Activated naive CD8-positive, alpha-beta T cell treated with anti-CD3 and anti-CD28 coated beads, Interleukin-2, amount 10 ng/mL, durations not matched to agents 7 days and 5 days (primary cell): ENCODE data around the gene HIF1A. TPM values are rescaled to one million over a fixed set of nuclear protein-coding genes. Genes with fewer than 3 reads are reported as not detected.
"Not testable (repeated sequence)": the region's sequence is repeated elsewhere in the genome, so short reads cannot be mapped to it uniquely, and the experiment has no call there.

Source experiments
- ATAC-seq: fragments of 150-1000 bp; cut with Tn5 transposase; one replicate; pipeline ENCODE4 v1.10.0; 2021; ENCODE audit warnings: low read depth, moderate library complexity
- POLR2A ChIA-PET: fragments of 350-600 bp; sonication (Branson Sonifier 250); formaldehyde crosslinking; loops from one replicate; lab custom pipeline; 2021; ENCODE audit warnings: antibody characterized with exemption; lab: Charles Lee
- DNase-seq: peaks from one replicate; pipeline ENCODE4 v3.0.0; 2021
- H3K27ac Mint-ChIP-seq: one replicate; pipeline ENCODE4 v1.8.0; 2022; ENCODE audit warnings: mild to moderate bottlenecking, mixed read lengths
- H3K27me3 Mint-ChIP-seq: one replicate; pipeline ENCODE4 v1.8.0; 2022; ENCODE audit warnings: mild to moderate bottlenecking, moderate library complexity, mixed read lengths
- H3K36me3 Mint-ChIP-seq: one replicate; pipeline ENCODE4 v1.8.0; 2021; ENCODE audit warnings: mild to moderate bottlenecking, mixed read lengths
- H3K4me1 Mint-ChIP-seq: one replicate; pipeline ENCODE4 v1.8.0; 2021; ENCODE audit warnings: mixed read lengths
- H3K4me3 Mint-ChIP-seq: one replicate; pipeline ENCODE4 v1.8.0; 2022; ENCODE audit warnings: mild to moderate bottlenecking, moderate library complexity, mixed read lengths
- H3K9me3 Mint-ChIP-seq: one replicate; pipeline ENCODE4 v1.8.0; 2021; ENCODE audit warnings: mixed read lengths
- total RNA-seq, 2 experiments: library from RNA; stranded (reverse); gene quantifications; one replicate each; pipeline ENCODE4 v1.2.3, GENCODE V29; 2021

Gene HIF1A
- total RNA-seq, 2 experiments from 2014 or later: 119 to 128 TPM

DNA sequence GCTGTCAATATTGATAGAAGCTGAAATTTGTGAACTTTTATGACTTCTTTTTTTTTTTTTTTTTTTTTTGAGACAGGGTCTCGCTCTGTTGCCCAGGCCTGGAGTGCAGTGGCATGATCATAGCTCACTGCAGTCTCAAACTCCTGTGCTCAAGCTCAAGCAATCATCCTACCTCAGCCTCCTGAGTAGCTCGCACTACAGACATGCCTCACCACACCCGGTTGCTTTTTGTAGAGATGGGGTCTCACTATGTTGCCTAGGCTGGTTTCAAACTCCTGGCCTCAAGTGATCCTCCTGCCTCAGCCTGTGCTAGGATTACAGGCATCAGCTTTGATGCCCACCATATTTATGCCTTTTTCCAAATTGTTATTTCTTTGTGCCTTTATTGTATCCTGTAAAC lies 51.0 kb downstream of the HIF1A start:
- DNase-seq, H3K27me3 Mint-ChIP-seq, ATAC-seq, H3K9me3 Mint-ChIP-seq: not testable (repeated sequence)
- Mint-ChIP-seq H3K27ac (peak overlapping the region; percentile 54), H3K4me1 (peaks cover 41% of the 10 kb centered on the region), H3K36me3 (peaks cover 50% of the 10 kb centered on the region), H3K4me3 (peak overlapping the region; percentile 67)
- POLR2A ChIA-PET: interaction anchor here (0.7 to 2.9 kb wide), 3 partner anchors 13 to 17 kb away, joined by 3 to 16 read pairs (median 6); partner anchors contain the start of gene SNAPC1

DNA sequence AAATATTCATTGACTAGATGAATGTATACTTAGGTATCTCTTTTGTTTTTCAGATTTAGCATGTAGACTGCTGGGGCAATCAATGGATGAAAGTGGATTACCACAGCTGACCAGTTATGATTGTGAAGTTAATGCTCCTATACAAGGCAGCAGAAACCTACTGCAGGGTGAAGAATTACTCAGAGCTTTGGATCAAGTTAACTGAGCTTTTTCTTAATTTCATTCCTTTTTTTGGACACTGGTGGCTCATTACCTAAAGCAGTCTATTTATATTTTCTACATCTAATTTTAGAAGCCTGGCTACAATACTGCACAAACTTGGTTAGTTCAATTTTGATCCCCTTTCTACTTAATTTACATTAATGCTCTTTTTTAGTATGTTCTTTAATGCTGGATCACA lies 51.6 kb downstream of the HIF1A start:
- peaks cover 50% of the 10 kb centered on the region for H3K36me3 Mint-ChIP-seq
- peaks cover 44% of the 10 kb centered on the region for H3K4me1 Mint-ChIP-seq
- ATAC-seq: no peak
- POLR2A ChIA-PET: interaction anchor here (2.2 kb wide), 1 partner anchor 15 kb away, joined by 16 read pairs; the partner anchor contains the start of gene SNAPC1
- H3K27me3 Mint-ChIP-seq: no peaks in the 10 kb centered on the region
- no peaks in the 10 kb centered on the region for H3K9me3 Mint-ChIP-seq
- DNase-seq: no peak
- peak overlapping the region; percentile 67 for H3K4me3 Mint-ChIP-seq
- H3K27ac Mint-ChIP-seq: peak overlapping the region; percentile 54

DNA sequence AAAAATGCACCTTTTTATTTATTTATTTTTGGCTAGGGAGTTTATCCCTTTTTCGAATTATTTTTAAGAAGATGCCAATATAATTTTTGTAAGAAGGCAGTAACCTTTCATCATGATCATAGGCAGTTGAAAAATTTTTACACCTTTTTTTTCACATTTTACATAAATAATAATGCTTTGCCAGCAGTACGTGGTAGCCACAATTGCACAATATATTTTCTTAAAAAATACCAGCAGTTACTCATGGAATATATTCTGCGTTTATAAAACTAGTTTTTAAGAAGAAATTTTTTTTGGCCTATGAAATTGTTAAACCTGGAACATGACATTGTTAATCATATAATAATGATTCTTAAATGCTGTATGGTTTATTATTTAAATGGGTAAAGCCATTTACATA lies 52.0 kb downstream of the HIF1A start:
- Mint-ChIP-seq H3K4me3 (peak overlapping the region; percentile 67), H3K36me3 (peaks cover 50% of the 10 kb centered on the region), H3K9me3 (no peaks in the 10 kb centered on the region), H3K4me1 (peaks cover 47% of the 10 kb centered on the region), H3K27ac (peak overlapping the region; percentile 54), H3K27me3 (no peaks in the 10 kb centered on the region)
- DNase-seq (no peak), ATAC-seq (no peak)
- POLR2A ChIA-PET: interaction anchor here (2.2 kb wide), 1 partner anchor 15 kb away, joined by 16 read pairs; the partner anchor contains the start of gene SNAPC1

DNA sequence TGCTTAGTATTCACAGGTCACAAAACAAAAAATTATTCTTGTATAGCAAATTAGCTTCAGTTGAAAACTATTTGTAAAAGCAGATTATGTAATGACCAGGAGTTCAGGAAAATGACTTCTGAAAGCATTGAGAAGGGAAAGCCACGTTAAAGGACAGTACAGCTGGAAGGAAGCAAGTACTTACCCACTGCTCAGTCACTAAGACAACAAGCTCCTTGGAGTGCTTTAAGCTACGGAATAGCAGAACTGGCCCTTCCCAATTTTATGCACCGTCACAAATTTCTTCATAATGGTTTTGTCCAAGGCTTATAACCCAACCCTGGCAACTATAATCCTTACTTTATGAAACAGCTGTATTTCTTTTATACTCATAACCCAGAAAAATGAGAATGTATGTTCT lies 54.0 kb downstream of the HIF1A start:
- Mint-ChIP-seq H3K4me3 (peak overlapping the region; percentile 99), H3K9me3 (no peaks in the 10 kb centered on the region), H3K36me3 (peaks cover 49% of the 10 kb centered on the region), H3K27me3 (no peaks in the 10 kb centered on the region), H3K27ac (peak overlapping the region; percentile 21), H3K4me1 (peaks cover 50% of the 10 kb centered on the region)
- no peak for ATAC-seq
- no peak for DNase-seq
- POLR2A ChIA-PET: interaction anchor here (0.6 to 1.6 kb wide), 7 partner anchors 13 to 416 kb away, joined by 3 to 13 read pairs (median 6); partner anchors contain the start of genes HIF1A and SNAPC1

DNA sequence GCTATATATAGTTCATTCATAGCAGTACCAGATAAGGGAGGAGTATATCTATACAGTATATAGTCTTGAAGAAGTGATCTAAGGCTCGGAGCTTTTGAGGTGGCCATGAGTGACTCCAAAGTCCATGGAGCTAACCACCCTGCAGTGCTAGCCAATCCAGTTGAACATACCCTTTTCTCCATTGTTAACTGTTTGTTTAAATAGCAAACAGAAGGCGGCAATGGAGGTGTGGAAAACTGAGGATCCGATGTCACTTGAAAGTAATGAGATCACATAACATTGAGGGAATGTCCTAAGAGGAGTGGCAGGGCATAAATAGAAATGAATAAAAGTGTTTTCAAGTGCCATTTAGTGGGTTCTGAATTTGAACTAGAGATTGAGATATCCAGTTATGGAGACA lies 54.6 kb downstream of the HIF1A start:
- no peaks in the 10 kb centered on the region for H3K9me3 Mint-ChIP-seq
- POLR2A ChIA-PET: interaction anchor here (0.8 to 1.5 kb wide), 4 partner anchors 12 to 415 kb away, joined by 3 to 13 read pairs (median 4); partner anchors contain the start of genes HIF1A and SNAPC1
- H3K27ac Mint-ChIP-seq: peak overlapping the region; percentile 91
- DNase-seq: no peak
- ATAC-seq: no peak
- H3K27me3 Mint-ChIP-seq: peaks cover 4% of the 10 kb centered on the region
- peak overlapping the region; percentile 99 for H3K4me3 Mint-ChIP-seq
- H3K4me1 Mint-ChIP-seq: peaks cover 51% of the 10 kb centered on the region
- H3K36me3 Mint-ChIP-seq: peaks cover 49% of the 10 kb centered on the region

DNA sequence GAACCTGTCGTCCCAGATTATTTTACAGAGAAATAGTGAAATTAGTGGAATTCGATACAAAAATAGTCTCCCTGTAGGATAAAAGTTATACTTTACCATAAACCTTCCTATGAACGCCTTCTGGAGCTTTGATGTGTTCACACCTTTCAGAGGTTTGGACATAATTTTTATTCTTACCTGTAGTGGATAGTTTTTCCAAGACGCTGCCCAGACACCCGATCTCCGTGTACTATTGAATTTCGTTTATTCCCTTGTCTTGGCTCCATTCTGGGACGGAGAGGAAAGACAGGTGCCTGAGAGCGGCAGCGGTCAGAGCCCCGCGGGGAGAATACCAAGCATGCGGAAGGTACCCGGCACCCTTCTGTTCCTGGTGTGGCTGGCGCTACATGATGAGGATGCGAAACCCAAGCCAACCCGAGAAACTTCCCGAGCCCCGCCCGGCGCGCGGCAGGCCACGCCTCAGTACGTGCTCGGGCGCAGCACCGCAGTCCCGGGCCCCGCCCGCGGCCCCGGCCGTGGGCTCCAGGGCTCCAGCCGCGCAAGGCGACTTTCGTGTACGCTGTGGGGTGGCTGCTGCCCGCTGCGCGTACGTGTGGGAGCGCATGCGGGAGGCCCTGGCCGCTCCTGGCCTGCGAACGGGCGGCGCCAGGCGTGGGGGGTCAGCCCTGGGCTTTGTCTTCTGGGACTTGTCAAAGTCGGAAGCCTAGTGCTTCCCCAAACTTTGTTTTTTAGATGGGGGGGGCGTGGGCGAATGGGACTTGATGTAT lies 55.6 kb downstream of the HIF1A start:
- H3K27ac Mint-ChIP-seq: peak overlapping the region; percentile 91
- peaks cover 44% of the 10 kb centered on the region for H3K36me3 Mint-ChIP-seq

DNA sequence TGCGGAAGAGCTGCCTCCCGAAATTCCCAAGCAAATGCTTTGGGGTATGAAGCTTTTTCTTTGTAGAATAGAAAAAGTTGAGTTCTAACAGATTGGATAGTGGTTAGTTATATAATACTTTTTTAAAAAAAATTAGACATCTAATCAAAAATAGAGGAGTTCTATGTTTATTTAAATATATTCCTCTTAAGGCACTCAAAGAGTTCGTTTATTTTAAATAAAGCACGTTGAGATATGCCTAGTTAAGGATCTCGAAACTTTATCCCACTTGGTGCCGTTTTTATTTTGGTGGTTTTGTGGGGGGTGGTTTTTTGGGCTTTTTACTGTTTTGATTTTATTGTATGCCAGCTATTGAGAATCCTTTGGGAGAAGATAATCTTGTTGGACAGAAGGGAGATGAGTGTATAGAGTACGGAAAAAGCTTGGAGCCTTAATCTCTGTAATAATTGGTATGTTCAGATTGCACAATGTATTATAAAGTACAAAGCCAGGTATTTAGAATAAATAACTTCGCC lies 56.2 kb downstream of the HIF1A start:
- ATAC-seq (no peak), DNase-seq (no peak)
- H3K27ac Mint-ChIP-seq: peak overlapping the region; percentile 54
- peaks cover 11% of the 10 kb centered on the region for H3K27me3 Mint-ChIP-seq
- H3K36me3 Mint-ChIP-seq: peaks cover 41% of the 10 kb centered on the region
- POLR2A ChIA-PET: interaction anchor here (3.8 kb wide), 1 partner anchor 11 kb away, joined by 24 read pairs; the partner anchor contains the start of gene SNAPC1
- H3K4me3 Mint-ChIP-seq: peak overlapping the region; percentile 99
- peaks cover 43% of the 10 kb centered on the region for H3K4me1 Mint-ChIP-seq
- peaks cover 1% of the 10 kb centered on the region for H3K9me3 Mint-ChIP-seq

More for the DNA sequence above, 55.6 kb downstream of the HIF1A start:
- Mint-ChIP-seq H3K27me3 (peaks cover 9% of the 10 kb centered on the region), H3K4me1 (peaks cover 44% of the 10 kb centered on the region), H3K4me3 (peak overlapping the region; percentile 99), H3K9me3 (peaks cover 1% of the 10 kb centered on the region)
- ATAC-seq (peak; percentile 97), DNase-seq (peak; percentile 88)
- POLR2A ChIA-PET: interaction anchor here (0.9 to 3.8 kb wide), 3 partner anchors 11 to 30 kb away, joined by 3 to 24 read pairs (median 4); partner anchors contain the start of gene SNAPC1

DNA sequence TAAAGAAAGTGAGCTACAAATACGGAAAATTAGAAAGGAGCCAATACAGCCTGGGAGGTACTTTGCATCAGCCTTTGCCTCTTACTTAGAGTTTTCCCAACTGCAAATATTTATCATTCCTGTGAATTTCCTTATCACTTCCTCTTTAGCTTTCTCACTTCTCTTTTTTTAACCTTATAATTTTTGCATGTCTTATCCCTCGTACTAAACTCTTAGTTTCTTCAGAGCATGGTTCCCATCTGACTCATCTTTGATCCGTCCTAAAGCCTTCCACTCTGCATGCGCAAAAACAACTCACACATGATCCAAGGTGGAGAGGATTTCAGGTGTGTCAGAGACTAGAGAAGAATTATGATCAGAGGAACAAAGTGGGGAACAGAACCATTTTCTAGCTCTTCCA lies 57.3 kb downstream of the HIF1A start:
- peaks cover 34% of the 10 kb centered on the region for H3K36me3 Mint-ChIP-seq
- ATAC-seq (no peak), DNase-seq (no peak)
- POLR2A ChIA-PET: interaction anchor here (3.8 kb wide), 1 partner anchor 10 kb away, joined by 24 read pairs; the partner anchor contains the start of gene SNAPC1
- H3K27ac Mint-ChIP-seq: no peak overlapping the region
- H3K4me1 Mint-ChIP-seq: peaks cover 38% of the 10 kb centered on the region
- peaks cover 1% of the 10 kb centered on the region for H3K9me3 Mint-ChIP-seq
- peaks cover 15% of the 10 kb centered on the region for H3K27me3 Mint-ChIP-seq
- no peak overlapping the region for H3K4me3 Mint-ChIP-seq

DNA sequence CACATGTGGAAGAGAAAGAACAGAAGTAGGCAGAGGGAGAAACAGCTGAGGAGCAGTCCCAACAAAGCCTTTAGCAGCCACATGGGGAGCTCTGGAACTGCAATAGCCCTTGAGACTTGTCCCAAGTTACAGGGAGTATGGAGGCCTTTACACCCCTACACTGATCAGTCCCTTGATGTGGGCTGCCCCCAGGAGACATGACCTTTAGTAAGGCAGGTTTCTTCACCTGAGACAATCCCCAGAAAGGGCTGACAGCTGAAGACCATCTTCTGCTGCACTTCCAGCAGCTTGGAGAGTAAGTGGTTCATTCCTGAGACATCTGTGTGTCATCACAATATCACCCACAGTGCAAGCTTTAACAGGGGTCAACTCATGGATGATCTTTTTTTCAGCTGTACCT lies 58.3 kb downstream of the HIF1A start:
- H3K36me3 Mint-ChIP-seq: peaks cover 29% of the 10 kb centered on the region
- no peak overlapping the region for H3K4me3 Mint-ChIP-seq
- peaks cover 1% of the 10 kb centered on the region for H3K9me3 Mint-ChIP-seq
- DNase-seq: no peak
- H3K27me3 Mint-ChIP-seq: peaks cover 15% of the 10 kb centered on the region
- POLR2A ChIA-PET: interaction anchor here (3.8 kb wide), 1 partner anchor 9 kb away, joined by 24 read pairs; the partner anchor contains the start of gene SNAPC1
- no peak overlapping the region for H3K27ac Mint-ChIP-seq
- no peak for ATAC-seq
- H3K4me1 Mint-ChIP-seq: peaks cover 33% of the 10 kb centered on the region

DNA sequence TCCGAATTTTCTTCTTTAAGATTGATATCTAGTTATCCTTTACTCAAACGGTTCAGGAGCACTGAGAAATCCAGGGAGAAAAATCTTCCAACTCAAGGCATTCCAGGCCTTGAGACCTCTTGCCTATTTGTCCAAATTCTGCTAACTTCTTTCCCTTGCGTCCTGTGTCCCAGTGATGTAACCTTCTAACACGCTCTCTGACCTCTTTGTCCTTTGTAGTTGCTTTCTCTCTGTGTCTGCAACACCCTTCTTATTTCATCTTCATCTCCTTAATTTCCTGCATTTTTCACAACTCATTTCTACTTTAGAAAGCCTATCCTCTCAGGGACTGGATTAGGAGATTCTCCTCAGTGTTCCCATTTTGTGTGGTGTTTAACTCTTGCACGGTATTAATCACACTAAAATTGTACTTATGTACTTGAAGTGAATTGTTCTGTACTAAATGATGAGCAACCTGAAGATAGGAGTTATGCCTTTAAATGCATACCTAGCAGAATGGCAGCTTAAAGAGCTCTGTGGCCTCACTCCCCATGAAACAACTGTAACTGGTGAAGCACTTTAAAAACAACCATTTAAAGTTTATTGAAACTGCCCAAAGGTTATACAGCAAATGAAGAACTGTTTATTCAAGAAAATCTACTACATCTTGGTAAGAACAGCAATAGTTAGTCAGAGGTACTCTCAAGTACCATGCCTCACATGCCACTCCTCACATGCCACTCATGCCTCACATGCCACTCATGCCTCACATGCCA lies 59.5 kb downstream of the HIF1A start:
- Mint-ChIP-seq H3K4me1 (peaks cover 29% of the 10 kb centered on the region), H3K9me3 (peaks cover 1% of the 10 kb centered on the region), H3K27me3 (peaks cover 15% of the 10 kb centered on the region), H3K36me3 (peaks cover 20% of the 10 kb centered on the region), H3K4me3 (no peak overlapping the region), H3K27ac (no peak overlapping the region)
- POLR2A ChIA-PET: interaction anchor here (3.8 kb wide), 1 partner anchor 7 kb away, joined by 24 read pairs; the partner anchor contains the start of gene SNAPC1
- no peak for DNase-seq
- ATAC-seq: no peak

DNA sequence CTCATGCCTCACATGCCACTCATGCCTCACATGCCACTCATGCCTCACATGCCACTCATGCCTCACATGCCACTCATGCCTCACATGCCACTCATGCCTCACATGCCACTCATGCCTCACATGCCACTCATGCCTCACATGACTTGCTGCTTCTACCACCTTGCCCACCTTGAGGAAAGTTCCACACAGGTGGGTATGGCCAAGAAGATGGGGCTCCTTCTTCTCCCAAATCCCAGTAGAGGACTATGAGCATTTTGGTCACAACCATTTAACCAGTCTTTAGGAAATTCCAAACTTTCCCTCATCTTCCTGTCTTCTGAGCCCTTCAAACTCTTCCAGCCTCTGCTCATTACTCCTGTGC lies 60.0 kb downstream of the HIF1A start:
- peak overlapping the region; percentile 65 for H3K27ac Mint-ChIP-seq
- H3K9me3 Mint-ChIP-seq, ATAC-seq, POLR2A ChIA-PET, H3K4me3 Mint-ChIP-seq, DNase-seq: not testable (repeated sequence)
- peaks cover 23% of the 10 kb centered on the region for H3K4me1 Mint-ChIP-seq
- peaks cover 15% of the 10 kb centered on the region for H3K27me3 Mint-ChIP-seq
- H3K36me3 Mint-ChIP-seq: peaks cover 18% of the 10 kb centered on the region

DNA sequence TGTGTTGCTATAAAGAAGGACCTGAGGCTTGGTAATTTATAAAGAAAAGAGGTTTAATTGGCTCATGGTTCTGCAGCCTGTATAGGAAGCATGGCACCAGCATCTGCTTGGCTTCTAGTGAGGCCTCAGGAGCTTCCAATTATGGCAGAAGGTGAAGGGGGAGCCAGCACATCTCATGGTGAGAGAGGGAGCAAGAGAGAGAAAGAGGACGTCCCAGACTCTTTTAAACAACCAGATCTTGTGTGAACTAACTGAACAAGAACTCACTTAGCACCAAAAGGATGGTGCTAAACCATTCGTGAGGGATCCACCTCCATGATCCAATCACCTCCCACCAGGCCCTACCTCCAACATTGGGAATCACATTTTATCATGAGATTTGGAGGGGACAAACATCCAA lies 60.8 kb downstream of the HIF1A start:
- H3K36me3 Mint-ChIP-seq: peaks cover 14% of the 10 kb centered on the region
- POLR2A ChIA-PET: no interaction called here
- H3K27ac Mint-ChIP-seq: no peak overlapping the region
- ATAC-seq (no peak), DNase-seq (no peak)
- peaks cover 1% of the 10 kb centered on the region for H3K9me3 Mint-ChIP-seq
- H3K4me1 Mint-ChIP-seq: peaks cover 20% of the 10 kb centered on the region
- no peak overlapping the region for H3K4me3 Mint-ChIP-seq
- H3K27me3 Mint-ChIP-seq: peaks cover 15% of the 10 kb centered on the region

DNA sequence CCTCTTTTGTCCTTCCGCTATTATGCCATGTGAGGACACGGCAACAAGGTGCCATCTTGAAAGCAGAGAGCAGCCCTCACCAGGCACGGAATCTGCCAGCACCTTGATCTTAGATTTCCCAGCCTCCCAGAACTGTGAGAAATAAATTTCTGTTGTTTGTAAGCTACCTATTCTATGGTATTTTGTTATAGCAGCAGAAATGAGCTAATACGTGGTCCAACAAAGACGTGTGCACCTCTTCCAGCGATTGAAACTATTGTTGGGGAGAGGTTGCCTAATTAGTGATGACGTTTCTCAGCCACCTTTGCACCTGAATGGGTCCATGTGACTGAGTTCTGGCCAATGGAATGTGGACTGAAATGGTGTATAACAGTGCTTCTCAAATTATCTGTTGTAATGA lies 64.6 kb downstream of the HIF1A start:
- POLR2A ChIA-PET: interaction anchor here (0.6 kb wide), 1 partner anchor 327 kb away, joined by 3 read pairs; no protein-coding TSS in a partner anchor
- peaks cover 27% of the 10 kb centered on the region for H3K4me1 Mint-ChIP-seq
- DNase-seq (no peak), ATAC-seq (no peak)
- no peak overlapping the region for H3K4me3 Mint-ChIP-seq
- H3K9me3 Mint-ChIP-seq: peaks cover 1% of the 10 kb centered on the region
- peaks cover 11% of the 10 kb centered on the region for H3K36me3 Mint-ChIP-seq
- no peak overlapping the region for H3K27ac Mint-ChIP-seq
- H3K27me3 Mint-ChIP-seq: peaks cover 11% of the 10 kb centered on the region
